ENCODE measurements around the gene MAML3. TPM values are rescaled to one million over a fixed set of nuclear protein-coding genes. Genes with fewer than 3 reads are reported as not detected.

Gene MAML3
- total and polyA plus RNA-seq, 2 experiments from 2014 or later: 1.7 to 6.5 TPM

DNA sequence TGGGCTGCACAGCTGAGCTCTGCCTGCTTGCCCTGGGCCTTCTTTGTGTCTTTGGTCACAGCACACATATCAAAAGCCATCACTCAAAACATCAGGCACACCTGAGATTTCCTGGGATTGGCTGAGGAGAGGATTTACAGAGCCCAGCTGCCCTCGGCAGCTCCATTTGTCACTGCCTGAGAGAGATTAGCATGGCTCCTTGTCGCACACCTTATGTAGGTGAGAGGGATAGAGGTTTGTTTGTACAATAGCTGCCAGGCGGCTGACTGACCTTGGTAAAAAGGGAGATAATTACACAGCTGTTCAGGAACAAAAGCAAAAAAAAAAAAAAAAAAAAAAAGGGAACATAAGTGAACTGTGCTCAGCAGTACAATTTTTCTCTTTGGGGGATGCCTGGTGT is 425.1 kb downstream of the MAML3 start:
- TF ChIP-seq EZH2 (IDR thresholded peaks at IDR 0.05; ENCODE audit: low read depth, unreplicated experiment) (no peak), ZNF331 (CRISPR knock-in tag; IDR thresholded peaks at IDR 0.05; ENCODE audit: low read depth) (no peak)
- TF ChIP-seq, protein P1, sequence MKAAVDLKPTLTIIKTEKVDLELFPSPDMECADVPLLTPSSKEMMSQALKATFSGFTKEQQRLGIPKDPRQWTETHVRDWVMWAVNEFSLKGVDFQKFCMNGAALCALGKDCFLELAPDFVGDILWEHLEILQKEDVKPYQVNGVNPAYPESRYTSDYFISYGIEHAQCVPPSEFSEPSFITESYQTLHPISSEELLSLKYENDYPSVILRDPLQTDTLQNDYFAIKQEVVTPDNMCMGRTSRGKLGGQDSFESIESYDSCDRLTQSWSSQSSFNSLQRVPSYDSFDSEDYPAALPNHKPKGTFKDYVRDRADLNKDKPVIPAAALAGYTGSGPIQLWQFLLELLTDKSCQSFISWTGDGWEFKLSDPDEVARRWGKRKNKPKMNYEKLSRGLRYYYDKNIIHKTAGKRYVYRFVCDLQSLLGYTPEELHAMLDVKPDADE (IDR thresholded peaks at IDR 0.05): no peak
- TF ChIP-seq, protein P2, sequence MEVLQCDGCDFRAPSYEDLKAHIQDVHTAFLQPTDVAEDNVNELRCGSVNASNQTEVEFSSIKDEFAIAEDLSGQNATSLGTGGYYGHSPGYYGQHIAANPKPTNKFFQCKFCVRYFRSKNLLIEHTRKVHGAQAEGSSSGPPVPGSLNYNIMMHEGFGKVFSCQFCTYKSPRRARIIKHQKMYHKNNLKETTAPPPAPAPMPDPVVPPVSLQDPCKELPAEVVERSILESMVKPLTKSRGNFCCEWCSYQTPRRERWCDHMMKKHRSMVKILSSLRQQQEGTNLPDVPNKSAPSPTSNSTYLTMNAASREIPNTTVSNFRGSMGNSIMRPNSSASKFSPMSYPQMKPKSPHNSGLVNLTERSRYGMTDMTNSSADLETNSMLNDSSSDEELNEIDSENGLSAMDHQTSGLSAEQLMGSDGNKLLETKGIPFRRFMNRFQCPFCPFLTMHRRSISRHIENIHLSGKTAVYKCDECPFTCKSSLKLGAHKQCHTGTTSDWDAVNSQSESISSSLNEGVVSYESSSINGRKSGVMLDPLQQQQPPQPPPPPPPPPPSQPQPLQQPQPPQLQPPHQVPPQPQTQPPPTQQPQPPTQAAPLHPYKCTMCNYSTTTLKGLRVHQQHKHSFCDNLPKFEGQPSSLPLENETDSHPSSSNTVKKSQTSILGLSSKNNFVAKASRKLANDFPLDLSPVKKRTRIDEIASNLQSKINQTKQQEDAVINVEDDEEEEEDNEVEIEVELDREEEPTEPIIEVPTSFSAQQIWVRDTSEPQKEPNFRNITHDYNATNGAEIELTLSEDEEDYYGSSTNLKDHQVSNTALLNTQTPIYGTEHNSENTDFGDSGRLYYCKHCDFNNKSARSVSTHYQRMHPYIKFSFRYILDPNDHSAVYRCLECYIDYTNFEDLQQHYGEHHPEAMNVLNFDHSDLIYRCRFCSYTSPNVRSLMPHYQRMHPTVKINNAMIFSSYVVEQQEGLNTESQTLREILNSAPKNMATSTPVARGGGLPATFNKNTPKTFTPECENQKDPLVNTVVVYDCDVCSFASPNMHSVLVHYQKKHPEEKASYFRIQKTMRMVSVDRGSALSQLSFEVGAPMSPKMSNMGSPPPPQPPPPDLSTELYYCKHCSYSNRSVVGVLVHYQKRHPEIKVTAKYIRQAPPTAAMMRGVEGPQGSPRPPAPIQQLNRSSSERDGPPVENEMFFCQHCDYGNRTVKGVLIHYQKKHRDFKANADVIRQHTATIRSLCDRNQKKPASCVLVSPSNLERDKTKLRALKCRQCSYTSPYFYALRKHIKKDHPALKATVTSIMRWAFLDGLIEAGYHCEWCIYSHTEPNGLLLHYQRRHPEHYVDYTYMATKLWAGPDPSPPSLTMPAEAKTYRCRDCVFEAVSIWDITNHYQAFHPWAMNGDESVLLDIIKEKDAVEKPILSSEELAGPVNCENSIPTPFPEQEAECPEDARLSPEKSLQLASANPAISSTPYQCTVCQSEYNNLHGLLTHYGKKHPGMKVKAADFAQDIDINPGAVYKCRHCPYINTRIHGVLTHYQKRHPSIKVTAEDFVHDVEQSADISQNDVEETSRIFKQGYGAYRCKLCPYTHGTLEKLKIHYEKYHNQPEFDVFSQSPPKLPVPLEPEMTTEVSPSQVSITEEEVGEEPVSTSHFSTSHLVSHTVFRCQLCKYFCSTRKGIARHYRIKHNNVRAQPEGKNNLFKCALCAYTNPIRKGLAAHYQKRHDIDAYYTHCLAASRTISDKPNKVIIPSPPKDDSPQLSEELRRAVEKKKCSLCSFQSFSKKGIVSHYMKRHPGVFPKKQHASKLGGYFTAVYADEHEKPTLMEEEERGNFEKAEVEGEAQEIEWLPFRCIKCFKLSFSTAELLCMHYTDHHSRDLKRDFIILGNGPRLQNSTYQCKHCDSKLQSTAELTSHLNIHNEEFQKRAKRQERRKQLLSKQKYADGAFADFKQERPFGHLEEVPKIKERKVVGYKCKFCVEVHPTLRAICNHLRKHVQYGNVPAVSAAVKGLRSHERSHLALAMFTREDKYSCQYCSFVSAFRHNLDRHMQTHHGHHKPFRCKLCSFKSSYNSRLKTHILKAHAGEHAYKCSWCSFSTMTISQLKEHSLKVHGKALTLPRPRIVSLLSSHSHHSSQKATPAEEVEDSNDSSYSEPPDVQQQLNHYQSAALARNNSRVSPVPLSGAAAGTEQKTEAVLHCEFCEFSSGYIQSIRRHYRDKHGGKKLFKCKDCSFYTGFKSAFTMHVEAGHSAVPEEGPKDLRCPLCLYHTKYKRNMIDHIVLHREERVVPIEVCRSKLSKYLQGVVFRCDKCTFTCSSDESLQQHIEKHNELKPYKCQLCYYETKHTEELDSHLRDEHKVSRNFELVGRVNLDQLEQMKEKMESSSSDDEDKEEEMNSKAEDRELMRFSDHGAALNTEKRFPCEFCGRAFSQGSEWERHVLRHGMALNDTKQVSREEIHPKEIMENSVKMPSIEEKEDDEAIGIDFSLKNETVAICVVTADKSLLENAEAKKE (CRISPR knock-in tag; IDR thresholded peaks at IDR 0.05): no peak
- Histone ChIP-seq H3K4me1 (ENCODE audit: insufficient read depth) (0 out of 2 replicates have a peak, but pooled peaks cover under 1% of the 10 kb centered on the region), H3K4me3 (no peak overlapping the region), H3K27ac (ENCODE audit: low read depth) (no peak overlapping the region), H3K27me3 (ENCODE audit: insufficient read depth) (peaks cover 5% of the 10 kb centered on the region), H3K36me3 (ENCODE audit: insufficient read depth) (no peaks in the 10 kb centered on the region), H2AFZ (no peak overlapping the region), H4K20me1 (replicated peaks; ENCODE audit: insufficient read depth) (no peaks in the 10 kb centered on the region), H3F3A (replicated peaks; ENCODE audit: low read depth) (no peaks in the 10 kb centered on the region), H3K9me2 (ENCODE audit: insufficient read depth) (no peaks in the 10 kb centered on the region), H3K4me2 (no peak overlapping the region), H3K79me2 (replicated peaks; ENCODE audit: insufficient read depth) (no peaks in the 10 kb centered on the region)
- H3K27ac Mint-ChIP-seq: no peak overlapping the region
- H3K4me3 Mint-ChIP-seq: no peak overlapping the region
- peaks cover 2% of the 10 kb centered on the region; the same call in 2 of the 3 replicates for H3K4me1 Mint-ChIP-seq
- H3K27me3 Mint-ChIP-seq (ENCODE audit: insufficient read depth, low read depth, poor library complexity): peaks cover 5% of the 10 kb centered on the region
- DNase-seq (ENCODE audit: low spot score) (no peak), ATAC-seq (no peak)
- no peaks in the 10 kb centered on the region for H3K36me3 Mint-ChIP-seq (ENCODE audit: low read depth)
- H3K9me3 Mint-ChIP-seq: no peaks in the 10 kb centered on the region

DNA sequence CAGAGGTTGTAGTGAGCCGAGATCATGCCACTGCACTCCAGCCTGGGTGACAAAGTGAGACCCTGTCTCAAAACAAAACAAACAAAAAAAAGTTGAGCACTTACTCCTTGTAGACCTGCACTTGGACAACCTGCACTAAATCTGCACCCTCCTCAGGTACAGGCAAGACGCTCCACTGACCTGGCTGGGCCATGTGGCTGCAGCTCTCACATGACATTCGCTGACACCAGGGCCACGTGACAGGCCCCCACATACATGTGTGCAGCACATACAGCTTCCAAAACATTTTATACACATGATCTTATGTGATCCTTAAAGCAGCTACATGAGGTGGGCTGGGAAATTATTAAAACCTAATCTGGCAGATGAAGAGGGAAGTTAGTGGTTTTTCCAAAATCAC is 425.8 kb downstream of the MAML3 start:
- Histone ChIP-seq H3K79me2 (replicated peaks; ENCODE audit: insufficient read depth) (no peaks in the 10 kb centered on the region), H2AFZ (no peak overlapping the region), H3K4me1 (ENCODE audit: insufficient read depth) (no peaks in the 10 kb centered on the region), H3K27ac (ENCODE audit: low read depth) (no peak overlapping the region), H3K27me3 (ENCODE audit: insufficient read depth) (no peaks in the 10 kb centered on the region), H3K4me3 (no peak overlapping the region), H3K9me2 (ENCODE audit: insufficient read depth) (no peaks in the 10 kb centered on the region), H3K36me3 (ENCODE audit: insufficient read depth) (no peaks in the 10 kb centered on the region), H3K4me2 (no peak overlapping the region), H4K20me1 (replicated peaks; ENCODE audit: insufficient read depth) (no peaks in the 10 kb centered on the region), H3F3A (replicated peaks; ENCODE audit: low read depth) (no peaks in the 10 kb centered on the region)
- no peak overlapping the region for H3K27ac Mint-ChIP-seq
- peaks cover 2% of the 10 kb centered on the region; the same call in 2 of the 3 replicates for H3K4me1 Mint-ChIP-seq
- H3K9me3 Mint-ChIP-seq: no peaks in the 10 kb centered on the region
- H3K36me3 Mint-ChIP-seq (ENCODE audit: low read depth): no peaks in the 10 kb centered on the region
- ATAC-seq (no peak), DNase-seq (ENCODE audit: low spot score) (no peak)
- H3K4me3 Mint-ChIP-seq: no peak overlapping the region
- peaks cover 2% of the 10 kb centered on the region for H3K27me3 Mint-ChIP-seq (ENCODE audit: insufficient read depth, low read depth, poor library complexity)
- TF ChIP-seq STAT1 (IDR thresholded peaks at IDR 0.05; ENCODE audit: unreplicated experiment) (no peak), EZH2phosphoT487 (IDR thresholded peaks at IDR 0.05; ENCODE audit: unreplicated experiment) (no peak), JUNB (IDR thresholded peaks at IDR 0.05; ENCODE audit: unreplicated experiment) (no peak), ZNF114 (CRISPR knock-in tag; IDR thresholded peaks at IDR 0.05) (no peak)
- TF ChIP-seq, protein P3, sequence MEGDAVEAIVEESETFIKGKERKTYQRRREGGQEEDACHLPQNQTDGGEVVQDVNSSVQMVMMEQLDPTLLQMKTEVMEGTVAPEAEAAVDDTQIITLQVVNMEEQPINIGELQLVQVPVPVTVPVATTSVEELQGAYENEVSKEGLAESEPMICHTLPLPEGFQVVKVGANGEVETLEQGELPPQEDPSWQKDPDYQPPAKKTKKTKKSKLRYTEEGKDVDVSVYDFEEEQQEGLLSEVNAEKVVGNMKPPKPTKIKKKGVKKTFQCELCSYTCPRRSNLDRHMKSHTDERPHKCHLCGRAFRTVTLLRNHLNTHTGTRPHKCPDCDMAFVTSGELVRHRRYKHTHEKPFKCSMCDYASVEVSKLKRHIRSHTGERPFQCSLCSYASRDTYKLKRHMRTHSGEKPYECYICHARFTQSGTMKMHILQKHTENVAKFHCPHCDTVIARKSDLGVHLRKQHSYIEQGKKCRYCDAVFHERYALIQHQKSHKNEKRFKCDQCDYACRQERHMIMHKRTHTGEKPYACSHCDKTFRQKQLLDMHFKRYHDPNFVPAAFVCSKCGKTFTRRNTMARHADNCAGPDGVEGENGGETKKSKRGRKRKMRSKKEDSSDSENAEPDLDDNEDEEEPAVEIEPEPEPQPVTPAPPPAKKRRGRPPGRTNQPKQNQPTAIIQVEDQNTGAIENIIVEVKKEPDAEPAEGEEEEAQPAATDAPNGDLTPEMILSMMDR (conservative IDR thresholded peaks at IDR 0.05; ENCODE audit: low read depth in 2 of 2): no peak
- TF ChIP-seq, protein P4, sequence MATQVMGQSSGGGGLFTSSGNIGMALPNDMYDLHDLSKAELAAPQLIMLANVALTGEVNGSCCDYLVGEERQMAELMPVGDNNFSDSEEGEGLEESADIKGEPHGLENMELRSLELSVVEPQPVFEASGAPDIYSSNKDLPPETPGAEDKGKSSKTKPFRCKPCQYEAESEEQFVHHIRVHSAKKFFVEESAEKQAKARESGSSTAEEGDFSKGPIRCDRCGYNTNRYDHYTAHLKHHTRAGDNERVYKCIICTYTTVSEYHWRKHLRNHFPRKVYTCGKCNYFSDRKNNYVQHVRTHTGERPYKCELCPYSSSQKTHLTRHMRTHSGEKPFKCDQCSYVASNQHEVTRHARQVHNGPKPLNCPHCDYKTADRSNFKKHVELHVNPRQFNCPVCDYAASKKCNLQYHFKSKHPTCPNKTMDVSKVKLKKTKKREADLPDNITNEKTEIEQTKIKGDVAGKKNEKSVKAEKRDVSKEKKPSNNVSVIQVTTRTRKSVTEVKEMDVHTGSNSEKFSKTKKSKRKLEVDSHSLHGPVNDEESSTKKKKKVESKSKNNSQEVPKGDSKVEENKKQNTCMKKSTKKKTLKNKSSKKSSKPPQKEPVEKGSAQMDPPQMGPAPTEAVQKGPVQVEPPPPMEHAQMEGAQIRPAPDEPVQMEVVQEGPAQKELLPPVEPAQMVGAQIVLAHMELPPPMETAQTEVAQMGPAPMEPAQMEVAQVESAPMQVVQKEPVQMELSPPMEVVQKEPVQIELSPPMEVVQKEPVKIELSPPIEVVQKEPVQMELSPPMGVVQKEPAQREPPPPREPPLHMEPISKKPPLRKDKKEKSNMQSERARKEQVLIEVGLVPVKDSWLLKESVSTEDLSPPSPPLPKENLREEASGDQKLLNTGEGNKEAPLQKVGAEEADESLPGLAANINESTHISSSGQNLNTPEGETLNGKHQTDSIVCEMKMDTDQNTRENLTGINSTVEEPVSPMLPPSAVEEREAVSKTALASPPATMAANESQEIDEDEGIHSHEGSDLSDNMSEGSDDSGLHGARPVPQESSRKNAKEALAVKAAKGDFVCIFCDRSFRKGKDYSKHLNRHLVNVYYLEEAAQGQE (IDR thresholded peaks at IDR 0.05; ENCODE audit: unreplicated experiment): no peak
